DOHH2 (cell line): ENCODE data around the gene SLC6A1.

Experiments
- H3F3A ChIP-seq: fragments of 200-600 bp; sonication (generic), shearing (Covaris generic); 2 replicates; pipeline ENCODE4 v1.6.0; 2016; ENCODE audit warnings: antibody characterized with exemption, mild to moderate bottlenecking; ENCODE audit not compliant: control insufficient read depth, insufficient read depth
- H3K27ac ChIP-seq: fragments of 200-600 bp; sonication (generic); 2 replicates; pipeline ENCODE4 v1.5.1; 2014; ENCODE audit warnings: low read depth, mild to moderate bottlenecking, low read length, moderate library complexity
- H3K27me3 ChIP-seq: fragments of 200-600 bp; sonication (generic); 2 replicates; pipeline ENCODE4 v1.6.1; 2014; ENCODE audit warnings: mild to moderate bottlenecking, low read length, mixed read lengths; ENCODE audit not compliant: control insufficient read depth
- H3K36me3 ChIP-seq: fragments of 200-600 bp; sonication (generic); 2 replicates; pipeline ENCODE4 v1.6.1; 2014; ENCODE audit warnings: mild to moderate bottlenecking, low read length, moderate library complexity, mixed read lengths; ENCODE audit not compliant: control insufficient read depth
- H3K4me1 ChIP-seq: fragments of 200-600 bp; sonication (generic); 2 replicates; pipeline ENCODE4 v1.6.1; 2014; ENCODE audit warnings: mild to moderate bottlenecking, low read length, mixed read lengths; ENCODE audit not compliant: control insufficient read depth
- H3K4me2 ChIP-seq: fragments of 200-600 bp; sonication (generic); 2 replicates; pipeline ENCODE4 v1.6.0; 2014; ENCODE audit warnings: mild to moderate bottlenecking, low read length, moderate library complexity
- H3K4me3 ChIP-seq: fragments of 200-600 bp; sonication (generic); 2 replicates; pipeline ENCODE4 v1.5.1; 2014; ENCODE audit warnings: mild to moderate bottlenecking, low read length, mixed read lengths
- H3K79me2 ChIP-seq: fragments of 200-600 bp; sonication (generic); 2 replicates; pipeline ENCODE4 v1.6.1; 2014; ENCODE audit warnings: mild to moderate bottlenecking, low read length, mixed read lengths; ENCODE audit not compliant: control insufficient read depth
- H3K9me2 ChIP-seq: fragments of 200-600 bp; sonication (generic); replicated peaks from 2 replicates; pipeline ENCODE4 v1.6.1; 2014; ENCODE audit warnings: mild to moderate bottlenecking, low read length, mixed read lengths; ENCODE audit not compliant: control insufficient read depth
- H3K9me3 ChIP-seq: fragments of 200-600 bp; sonication (generic); 2 replicates; pipeline ENCODE4 v1.6.1; 2014; ENCODE audit warnings: antibody characterized with exemption, low read length, mixed read lengths; ENCODE audit not compliant: control insufficient read depth, insufficient read depth
- H4K20me1 ChIP-seq: fragments of 200-600 bp; sonication (generic); 2 replicates; pipeline ENCODE4 v1.6.0; 2014; ENCODE audit warnings: low read depth, mild to moderate bottlenecking, antibody characterized with exemption, low read length, moderate library complexity; ENCODE audit not compliant: control insufficient read depth, insufficient read depth
- EZH2phosphoT487 ChIP-seq: fragments of 200-600 bp; sonication (generic); IDR thresholded peaks from 2 replicates; pipeline ENCODE4 v1.6.1; 2017; ENCODE audit warnings: borderline replicate concordance, mild to moderate bottlenecking, antibody characterized with exemption, low read length, moderate library complexity, mixed read lengths
- TF ChIP-seq, protein P1 (sequence below): fragments of 200-600 bp; sonication (generic); IDR thresholded peaks from one replicate; pipeline ENCODE4 v1.5.1; 2014; ENCODE audit warnings: antibody characterized with exemption, mild to moderate bottlenecking, low read depth, low read length; ENCODE audit not compliant: poor library complexity, severe bottlenecking

SLC6A1 gene

DNA sequence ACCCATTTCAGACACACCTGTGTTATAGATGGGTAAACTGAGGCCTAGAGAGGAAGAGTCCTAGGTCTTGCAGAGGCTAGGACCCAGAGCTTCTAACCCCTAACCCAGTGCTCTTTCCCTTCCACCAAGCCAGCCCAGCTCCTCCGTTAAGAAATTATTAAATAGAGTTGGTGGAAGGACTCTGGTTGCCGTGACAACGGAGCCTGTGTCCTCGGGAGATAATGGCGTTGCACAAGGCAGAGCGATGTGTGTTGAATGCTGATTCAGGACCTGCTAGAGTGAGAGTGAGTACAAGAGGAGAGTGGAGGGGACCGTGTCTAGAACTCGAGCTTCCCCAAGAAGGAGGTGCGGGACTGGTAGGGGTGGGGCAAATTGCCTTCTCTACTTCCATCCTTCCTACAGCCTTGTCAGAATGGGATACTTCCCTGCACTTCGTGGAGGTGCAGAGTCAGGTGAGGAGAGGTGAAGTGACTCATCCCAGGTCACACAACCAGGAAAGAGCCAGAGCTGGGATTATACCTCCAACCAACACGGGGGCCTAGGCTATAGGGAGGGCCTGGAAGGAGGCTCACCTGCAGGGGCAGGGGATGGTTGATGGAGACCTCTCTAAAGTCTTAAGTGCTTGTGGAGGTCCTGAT, 8.6 kb downstream of the SLC6A1 start:
- no peaks in the 10 kb centered on the region for H3K27me3 ChIP-seq
- no peaks in the 10 kb centered on the region for H3K36me3 ChIP-seq
- no peaks in the 10 kb centered on the region for H4K20me1 ChIP-seq
- H3K9me3 ChIP-seq: no peaks in the 10 kb centered on the region
- no peaks in the 10 kb centered on the region for H3F3A ChIP-seq
- no peak overlapping the region for H3K27ac ChIP-seq
- H3K79me2 ChIP-seq: no peaks in the 10 kb centered on the region
- TF ChIP-seq, protein P1, sequence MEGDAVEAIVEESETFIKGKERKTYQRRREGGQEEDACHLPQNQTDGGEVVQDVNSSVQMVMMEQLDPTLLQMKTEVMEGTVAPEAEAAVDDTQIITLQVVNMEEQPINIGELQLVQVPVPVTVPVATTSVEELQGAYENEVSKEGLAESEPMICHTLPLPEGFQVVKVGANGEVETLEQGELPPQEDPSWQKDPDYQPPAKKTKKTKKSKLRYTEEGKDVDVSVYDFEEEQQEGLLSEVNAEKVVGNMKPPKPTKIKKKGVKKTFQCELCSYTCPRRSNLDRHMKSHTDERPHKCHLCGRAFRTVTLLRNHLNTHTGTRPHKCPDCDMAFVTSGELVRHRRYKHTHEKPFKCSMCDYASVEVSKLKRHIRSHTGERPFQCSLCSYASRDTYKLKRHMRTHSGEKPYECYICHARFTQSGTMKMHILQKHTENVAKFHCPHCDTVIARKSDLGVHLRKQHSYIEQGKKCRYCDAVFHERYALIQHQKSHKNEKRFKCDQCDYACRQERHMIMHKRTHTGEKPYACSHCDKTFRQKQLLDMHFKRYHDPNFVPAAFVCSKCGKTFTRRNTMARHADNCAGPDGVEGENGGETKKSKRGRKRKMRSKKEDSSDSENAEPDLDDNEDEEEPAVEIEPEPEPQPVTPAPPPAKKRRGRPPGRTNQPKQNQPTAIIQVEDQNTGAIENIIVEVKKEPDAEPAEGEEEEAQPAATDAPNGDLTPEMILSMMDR: no peak
- TF ChIP-seq EZH2phosphoT487: no peak
- no peaks in the 10 kb centered on the region for H3K9me2 ChIP-seq
- H3K4me3 ChIP-seq: no peak overlapping the region
- H3K4me2 ChIP-seq: no peak overlapping the region
- no peaks in the 10 kb centered on the region for H3K4me1 ChIP-seq

DNA sequence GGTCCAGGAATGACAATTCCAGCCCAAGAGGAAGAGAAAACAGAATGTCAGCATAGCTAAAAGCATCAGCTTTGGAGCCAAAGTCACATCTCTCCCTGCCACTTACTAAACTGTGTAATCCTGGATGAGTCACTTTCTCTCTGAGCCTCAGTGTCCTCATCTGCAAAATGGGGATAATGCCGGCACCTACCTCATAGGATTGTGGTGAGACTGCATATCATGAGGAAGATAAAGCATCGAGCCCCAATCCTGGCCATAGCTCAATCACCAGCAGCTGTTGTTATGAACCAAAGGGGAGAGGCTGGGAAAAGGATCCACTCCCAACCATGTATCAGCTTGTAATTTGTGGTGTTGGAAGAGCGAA, 9.1 kb downstream of the SLC6A1 start:
- H3K4me3 ChIP-seq: no peak overlapping the region
- no peak overlapping the region for H3K27ac ChIP-seq
- no peaks in the 10 kb centered on the region for H3K9me3 ChIP-seq
- no peaks in the 10 kb centered on the region for H3K9me2 ChIP-seq
- no peaks in the 10 kb centered on the region for H4K20me1 ChIP-seq
- H3F3A ChIP-seq: no peaks in the 10 kb centered on the region
- H3K79me2 ChIP-seq: no peaks in the 10 kb centered on the region
- H3K4me2 ChIP-seq: no peak overlapping the region
- TF ChIP-seq EZH2phosphoT487: no peak
- TF ChIP-seq, protein P1: no peak
- H3K36me3 ChIP-seq: no peaks in the 10 kb centered on the region
- H3K4me1 ChIP-seq: no peaks in the 10 kb centered on the region
- H3K27me3 ChIP-seq: no peaks in the 10 kb centered on the region

DNA sequence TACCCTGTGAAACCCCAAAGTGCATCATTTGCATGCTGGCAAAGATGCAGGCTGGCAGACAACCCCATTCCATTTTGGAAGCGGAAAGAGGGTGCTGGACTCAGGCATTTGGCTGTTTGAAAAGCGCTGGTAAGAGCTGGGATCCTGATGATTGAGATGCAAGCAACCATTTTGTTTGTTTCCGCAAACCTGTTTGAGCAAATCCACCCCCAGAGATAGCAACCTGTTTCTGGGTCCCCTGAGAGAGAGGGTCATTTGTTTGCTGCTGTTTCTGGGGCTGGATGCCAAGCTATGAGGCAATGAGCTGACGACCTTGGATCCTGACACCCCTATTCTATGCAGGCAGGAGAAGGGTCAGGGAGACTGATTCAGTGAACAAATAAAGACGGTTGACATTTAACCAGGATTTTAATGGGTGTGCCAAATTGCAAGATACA, 9.8 kb downstream of the SLC6A1 start:
- Histone ChIP-seq H3K4me2 (no peak overlapping the region), H3K9me3 (no peaks in the 10 kb centered on the region), H3F3A (no peaks in the 10 kb centered on the region), H4K20me1 (no peaks in the 10 kb centered on the region), H3K4me3 (no peak overlapping the region), H3K9me2 (no peaks in the 10 kb centered on the region), H3K79me2 (no peaks in the 10 kb centered on the region), H3K4me1 (no peaks in the 10 kb centered on the region), H3K36me3 (no peaks in the 10 kb centered on the region), H3K27me3 (no peaks in the 10 kb centered on the region), H3K27ac (no peak overlapping the region)
- no peak for TF ChIP-seq EZH2phosphoT487
- TF ChIP-seq, protein P1: no peak
